K562 treated with DMSO at 1 percent for 48 hours (cell line): Measurements from ENCODE around the gene SMCP. TPM values are rescaled to one million over a fixed set of nuclear protein-coding genes. Genes with fewer than 3 reads are reported as not detected.

Source experiments
- total RNA-seq: library from RNA; unstranded; fragments of 300-600 nt; gene quantifications from 2 replicates; pipeline ENCODE4 v1.2.3, GENCODE V29; 2022; ENCODE audit warnings: low replicate concordance; ENCODE audit errors: extremely low read depth

Gene SMCP
- total RNA-seq, result not detected in 2 replicates

DNA sequence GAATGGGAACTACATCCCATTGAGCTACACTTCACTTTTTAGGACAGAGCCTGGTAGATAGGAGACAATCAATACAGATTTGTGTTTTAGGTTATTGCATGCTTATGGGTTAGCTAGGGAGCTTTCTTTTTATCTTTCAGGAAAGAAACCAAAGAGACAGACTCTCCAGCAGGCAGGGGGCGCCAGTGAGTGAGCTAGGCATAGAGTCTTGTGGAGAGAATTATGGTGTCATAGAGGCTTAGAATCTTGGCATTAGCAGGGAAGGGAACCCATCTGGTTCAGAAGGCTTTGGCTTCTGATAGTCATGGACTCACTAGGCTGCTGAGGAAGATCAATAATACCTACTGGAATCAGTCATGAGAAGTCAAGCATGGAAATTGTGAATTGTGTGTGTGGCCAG lies at the start of gene SMCP:
SMCP (plus strand) TSS at position 281 of the 400 bp plus-strand sequence. CDS start 6,101 bp downstream, outside the sequence.

DNA sequence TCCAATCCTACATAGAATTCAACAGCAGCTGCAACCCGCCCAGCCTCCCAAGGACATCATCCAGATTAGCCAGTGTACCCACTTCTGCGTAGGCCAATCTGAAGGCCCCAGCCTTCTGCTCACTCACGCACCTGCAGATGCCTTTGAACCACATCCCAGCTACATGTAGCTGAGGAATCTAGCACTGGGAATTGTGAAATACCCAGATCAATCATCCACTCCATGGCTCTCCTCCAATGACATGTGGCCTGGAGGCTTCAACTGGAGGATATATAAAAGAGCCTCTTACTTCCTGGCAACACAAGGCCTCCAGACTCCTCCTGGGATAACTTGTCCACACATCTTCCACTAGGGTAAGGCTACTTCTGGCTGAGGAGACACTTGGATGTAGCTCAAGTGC lies 35.6 kb upstream of the SMCP start, which contains the start of gene LCE6A:
LCE6A (plus strand) TSS at position 301 of the 400 bp plus-strand sequence. CDS start 665 bp downstream, outside the sequence.

DNA sequence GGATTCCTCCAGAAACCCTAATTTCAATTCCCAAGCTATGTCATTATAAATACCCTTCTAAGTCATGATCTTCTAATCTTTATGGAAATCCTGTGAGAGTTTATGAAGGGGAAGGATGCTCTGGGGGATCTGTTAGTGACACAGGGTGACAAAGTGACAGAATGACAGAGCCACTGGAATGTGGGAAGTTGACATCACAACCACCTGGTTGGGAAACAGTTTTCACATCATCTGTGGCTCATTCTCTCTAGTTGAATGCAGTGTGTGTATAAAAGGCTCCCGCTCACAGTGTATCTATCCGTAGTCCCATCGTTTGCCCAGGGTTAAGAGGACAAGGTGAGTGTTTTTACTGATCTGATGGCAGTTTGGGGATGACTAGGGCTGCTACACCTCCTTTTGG lies 18.4 kb upstream of the SMCP start, which contains the start of gene LCE7A:
LCE7A (plus strand) TSS at position 301 of the 400 bp plus-strand sequence. CDS start 702 bp downstream, outside the sequence.

DNA sequence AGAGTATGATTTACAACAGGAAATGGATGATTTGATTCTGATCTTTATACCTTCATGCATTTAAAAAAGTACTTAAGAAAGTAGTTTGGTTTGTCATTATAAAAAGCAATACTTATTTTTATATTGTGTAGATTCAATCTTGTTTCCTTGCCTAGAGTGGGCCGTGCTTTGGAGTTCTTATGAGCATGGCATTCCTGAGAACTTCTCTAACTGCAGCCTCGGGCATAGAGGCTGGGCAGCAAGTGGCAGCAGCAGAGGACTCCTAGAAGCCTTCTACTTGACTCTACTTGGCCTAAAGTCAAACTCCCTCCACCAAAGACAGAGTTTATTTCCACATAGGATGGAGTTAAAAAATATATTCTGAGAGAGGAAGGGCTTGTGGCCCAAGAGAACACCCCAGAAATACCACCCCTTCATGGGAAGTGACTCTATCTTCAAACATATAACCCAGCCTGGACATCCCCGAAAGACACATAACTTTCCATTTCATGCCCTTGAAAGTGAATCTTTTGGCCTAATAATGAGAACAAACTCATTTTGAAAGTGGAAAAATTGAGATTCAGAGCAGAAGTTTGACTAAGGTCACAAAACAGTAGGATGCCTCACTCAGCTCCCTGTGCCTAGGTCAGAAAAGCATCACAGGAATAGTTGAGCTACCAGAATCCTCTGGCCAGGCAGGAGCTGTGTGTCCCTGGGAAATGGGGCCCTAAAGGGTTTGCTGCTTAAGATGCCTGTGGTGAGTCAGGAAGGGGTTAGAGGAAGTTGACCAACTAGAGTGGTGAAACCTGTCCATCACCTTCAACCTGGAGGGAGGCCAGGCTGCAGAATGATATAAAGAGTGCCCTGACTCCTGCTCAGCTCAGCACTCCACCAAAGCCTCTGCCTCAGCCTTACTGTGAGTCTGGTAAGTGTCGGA lies 29.8 kb downstream of the SMCP start, which contains the start of gene IVL:
IVL (plus strand) TSS at position 861 of the 916 bp plus-strand sequence. CDS start 1,252 bp downstream, outside the sequence.

Other genes starting within 250 kb of the SMCP start
- gene LCE2D, start 214.9 kb upstream of the SMCP start, total RNA-seq, result not detected in 2 replicates
- not detected in 2 replicates for gene LCE2C, start 203.0 kb upstream of the SMCP start, total RNA-seq
- not detected in 2 replicates for gene LCE2B, start 192.2 kb upstream of the SMCP start, total RNA-seq
- not detected in 2 replicates for gene LCE2A, start 180.0 kb upstream of the SMCP start, total RNA-seq
- not detected in 2 replicates for gene LCE4A, start 170.2 kb upstream of the SMCP start, total RNA-seq
- not detected in 2 replicates for gene KPRP, start 120.3 kb upstream of the SMCP start, total RNA-seq
- not detected in 2 replicates for gene LCE1F, start 103.2 kb upstream of the SMCP start, total RNA-seq
- not detected in 2 replicates for gene LCE1E, start 92.1 kb upstream of the SMCP start, total RNA-seq
- not detected in 2 replicates for gene LCE1D, start 81.6 kb upstream of the SMCP start, total RNA-seq
- not detected in 2 replicates for gene LCE1C, start 71.7 kb upstream of the SMCP start, total RNA-seq
- not detected in 2 replicates for gene LCE1B, start 66.4 kb upstream of the SMCP start, total RNA-seq
- not detected in 2 replicates for gene LCE1A, start 50.8 kb upstream of the SMCP start, total RNA-seq
- not detected in 2 replicates for gene LCE6A, start 35.5 kb upstream of the SMCP start, total RNA-seq
- not detected in 2 replicates for gene LCE7A, start 18.3 kb upstream of the SMCP start, total RNA-seq
- gene IVL, start 30.2 kb downstream of the SMCP start, total RNA-seq, result not detected in 2 replicates
- not detected in 2 replicates for gene SPRR5, start 68.9 kb downstream of the SMCP start, total RNA-seq
- not detected in 2 replicates for gene SPRR4, start 92.3 kb downstream of the SMCP start, total RNA-seq
- gene SPRR1A, start 105.8 kb downstream of the SMCP start, total RNA-seq, result not detected in 2 replicates
- gene SPRR3, start 123.4 kb downstream of the SMCP start, total RNA-seq, result not detected in 2 replicates
- not detected in 2 replicates for gene SPRR1B, start 152.9 kb downstream of the SMCP start, total RNA-seq
- gene SPRR2D, start 162.8 kb downstream of the SMCP start, total RNA-seq, result not detected in 2 replicates
- gene SPRR2A, start 179.2 kb downstream of the SMCP start, total RNA-seq, result not detected in 2 replicates
- not detected in 2 replicates for gene SPRR2B, start 193.3 kb downstream of the SMCP start, total RNA-seq
- not detected in 2 replicates for gene SPRR2E, start 216.2 kb downstream of the SMCP start, total RNA-seq
- not detected in 2 replicates for gene SPRR2F, start 235.2 kb downstream of the SMCP start, total RNA-seq